ENCODE measurements around the gene OR1F1.

GRCh38 chr16:3194792-3195191, 6.8 kb downstream of the OR1F1 start:
- TF ChIP-seq POLR2A (IDR thresholded peaks at IDR 0.05), result no peak
- TF ChIP-seq, protein P1, sequence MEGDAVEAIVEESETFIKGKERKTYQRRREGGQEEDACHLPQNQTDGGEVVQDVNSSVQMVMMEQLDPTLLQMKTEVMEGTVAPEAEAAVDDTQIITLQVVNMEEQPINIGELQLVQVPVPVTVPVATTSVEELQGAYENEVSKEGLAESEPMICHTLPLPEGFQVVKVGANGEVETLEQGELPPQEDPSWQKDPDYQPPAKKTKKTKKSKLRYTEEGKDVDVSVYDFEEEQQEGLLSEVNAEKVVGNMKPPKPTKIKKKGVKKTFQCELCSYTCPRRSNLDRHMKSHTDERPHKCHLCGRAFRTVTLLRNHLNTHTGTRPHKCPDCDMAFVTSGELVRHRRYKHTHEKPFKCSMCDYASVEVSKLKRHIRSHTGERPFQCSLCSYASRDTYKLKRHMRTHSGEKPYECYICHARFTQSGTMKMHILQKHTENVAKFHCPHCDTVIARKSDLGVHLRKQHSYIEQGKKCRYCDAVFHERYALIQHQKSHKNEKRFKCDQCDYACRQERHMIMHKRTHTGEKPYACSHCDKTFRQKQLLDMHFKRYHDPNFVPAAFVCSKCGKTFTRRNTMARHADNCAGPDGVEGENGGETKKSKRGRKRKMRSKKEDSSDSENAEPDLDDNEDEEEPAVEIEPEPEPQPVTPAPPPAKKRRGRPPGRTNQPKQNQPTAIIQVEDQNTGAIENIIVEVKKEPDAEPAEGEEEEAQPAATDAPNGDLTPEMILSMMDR (IDR thresholded peaks at IDR 0.05), result no peak
